G401 (cell line): ENCODE results near the gene GNA12. TPM values are rescaled to one million over a fixed set of nuclear protein-coding genes. Genes with fewer than 3 reads are reported as not detected.

ENCODE experiments used
- DNase-seq: peaks from one replicate; pipeline ENCODE4 v3.0.0-alpha.2; 2015; ENCODE audit warnings: low spot score
- in situ Hi-C: cut with HindIII; loops from 2 replicates; pipeline ENCODE4 v1.10.0; 2016; ENCODE audit warnings: low sequenced_read_pairs, mixed read lengths
- total RNA-seq: library from RNA; depleted of rRNA; stranded (reverse); fragments of >200 nt; shearing (Covaris generic); gene quantifications from 2 replicates; pipeline ENCODE4 v1.2.3, GENCODE V29; 2014; rRNA removed

Gene GNA12, protein sequence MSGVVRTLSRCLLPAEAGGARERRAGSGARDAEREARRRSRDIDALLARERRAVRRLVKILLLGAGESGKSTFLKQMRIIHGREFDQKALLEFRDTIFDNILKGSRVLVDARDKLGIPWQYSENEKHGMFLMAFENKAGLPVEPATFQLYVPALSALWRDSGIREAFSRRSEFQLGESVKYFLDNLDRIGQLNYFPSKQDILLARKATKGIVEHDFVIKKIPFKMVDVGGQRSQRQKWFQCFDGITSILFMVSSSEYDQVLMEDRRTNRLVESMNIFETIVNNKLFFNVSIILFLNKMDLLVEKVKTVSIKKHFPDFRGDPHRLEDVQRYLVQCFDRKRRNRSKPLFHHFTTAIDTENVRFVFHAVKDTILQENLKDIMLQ
- 17.7 and 18.2 TPM in 2 replicates for total RNA-seq

DNA sequence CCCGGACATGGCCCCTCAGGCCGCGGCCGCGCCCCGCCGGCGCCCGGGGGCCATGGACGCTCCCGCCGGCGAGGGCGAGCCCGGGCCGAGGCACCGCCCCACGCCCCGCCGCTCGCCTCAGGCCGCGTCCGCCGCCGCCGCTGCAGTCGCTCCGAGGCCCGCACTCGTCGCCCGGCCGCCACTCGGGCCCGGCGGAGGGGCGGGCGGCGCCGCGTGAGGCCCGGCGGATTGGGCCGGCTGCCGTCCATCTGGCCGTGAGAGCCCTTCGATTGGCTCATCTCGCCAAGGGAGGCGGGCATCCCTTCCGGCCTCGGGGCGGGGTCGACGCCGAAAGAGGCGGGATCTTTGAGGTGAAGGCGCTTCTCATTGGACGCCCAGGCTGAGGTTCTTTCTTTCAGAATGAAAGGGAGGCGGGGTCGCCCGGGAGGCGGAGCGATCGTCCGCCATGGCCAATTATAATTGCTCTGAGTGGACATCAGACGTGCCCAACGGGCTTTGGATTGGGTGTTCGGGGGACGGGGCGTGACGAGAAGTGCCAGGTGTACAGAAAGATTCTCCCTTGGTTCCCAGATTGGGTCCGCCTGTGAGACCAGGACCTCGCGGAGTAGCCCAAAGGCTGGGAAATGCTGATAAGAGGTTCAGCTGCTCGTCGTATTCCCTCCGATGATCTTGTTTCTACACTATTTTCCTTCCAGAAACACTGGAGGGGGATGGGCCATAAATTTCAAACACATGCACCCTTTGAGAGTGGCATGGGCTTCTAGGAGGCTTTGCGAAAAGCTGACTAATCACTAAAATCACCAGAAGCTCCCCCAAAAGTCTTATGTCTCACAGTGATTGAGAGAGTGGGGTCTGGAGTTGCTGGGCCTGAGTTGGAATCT lies at the start of gene GNA12:
GNA12 (minus strand) TSS at position 156 of the 881 bp plus-strand sequence; CDS start at position 9, 147 bp downstream.
- DNase-seq, result peak; percentile 99
- in situ Hi-C loops, result no loop called here

DNA sequence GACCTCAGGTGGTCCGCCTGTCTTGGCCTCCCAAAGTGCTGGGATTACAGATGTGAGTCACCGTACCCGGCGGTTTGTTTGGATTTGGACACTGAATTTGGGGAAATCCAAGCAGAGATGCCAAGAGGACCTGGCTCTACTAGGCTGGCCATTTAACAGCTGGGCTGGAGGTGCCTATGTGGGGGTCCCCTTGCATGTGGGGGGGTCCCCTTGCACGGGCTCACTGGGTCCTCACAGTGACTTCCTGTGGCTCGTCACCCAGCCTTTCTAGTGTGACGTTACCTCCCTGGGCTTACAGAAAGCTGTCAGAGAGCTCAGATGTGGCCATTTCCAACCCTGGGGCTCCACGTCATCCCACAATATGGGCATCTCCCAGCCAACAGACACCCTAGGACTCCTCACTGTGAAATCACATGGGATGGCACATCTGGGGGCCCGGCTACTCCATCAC lies 49.3 kb upstream of the GNA12 start:
- DNase-seq, result no peak
- in situ Hi-C loops, result no loop called here

DNA sequence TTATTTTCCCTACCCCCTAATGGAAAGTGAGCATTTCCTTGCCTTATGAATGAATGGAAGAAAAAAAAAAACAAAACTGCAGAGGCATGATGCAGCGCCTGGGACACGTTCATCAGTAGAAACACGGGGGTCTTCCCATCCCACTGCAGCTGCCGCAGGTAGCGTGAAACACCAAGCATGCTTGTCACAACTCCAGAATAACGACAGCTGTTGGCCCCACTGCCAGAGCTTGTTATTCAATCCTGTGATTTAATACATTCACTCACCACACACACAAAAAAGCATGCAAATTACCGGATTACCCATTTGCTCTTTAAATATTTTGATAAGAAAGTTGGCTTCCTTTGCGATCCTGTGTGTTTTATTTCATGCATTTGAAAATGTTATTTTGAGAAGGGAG lies 48.4 kb upstream of the GNA12 start:
- in situ Hi-C loops, result no loop called here
- no peak for DNase-seq

DNA sequence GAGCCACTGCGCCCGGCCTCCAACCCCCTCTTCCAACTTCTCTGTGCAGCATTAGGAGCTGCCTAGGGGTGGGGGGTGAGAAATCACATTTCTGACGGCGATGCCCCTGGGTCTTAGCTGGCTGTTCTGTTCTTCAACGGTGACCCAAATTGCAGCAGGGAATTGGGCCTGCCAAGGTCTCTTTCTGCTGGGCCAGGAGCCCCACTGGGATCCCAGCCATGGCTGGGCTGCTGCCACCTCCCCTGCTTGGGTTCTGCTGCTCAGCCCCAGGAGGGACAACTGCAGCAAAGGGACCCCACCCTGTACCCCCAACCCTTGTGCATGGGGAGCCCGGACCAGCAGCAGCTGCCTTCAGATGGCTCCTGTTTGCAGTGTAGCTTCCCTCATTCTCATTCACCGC lies 43.7 kb upstream of the GNA12 start:
- in situ Hi-C loops, result no loop called here
- DNase-seq, result no peak

DNA sequence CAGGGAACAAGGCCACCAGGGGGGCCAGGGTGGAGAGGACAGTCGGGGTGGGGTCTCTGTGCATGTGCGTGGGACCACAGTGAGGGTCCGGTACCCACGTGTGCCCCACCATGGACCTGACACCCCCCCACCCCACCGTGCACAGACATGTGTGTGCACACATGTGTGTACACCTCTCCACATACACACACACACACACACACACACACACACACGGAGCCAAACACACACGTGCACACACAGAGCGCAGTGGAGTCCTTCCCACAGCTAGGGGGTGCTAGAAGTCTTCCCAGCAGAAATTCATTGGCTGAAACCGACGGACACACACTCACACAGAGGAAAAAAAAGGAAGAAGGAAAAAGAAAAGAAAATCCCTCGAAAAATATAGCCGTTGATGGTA lies 42.8 kb upstream of the GNA12 start:
- in situ Hi-C loops, result no loop called here
- DNase-seq, result peak; percentile 31

DNA sequence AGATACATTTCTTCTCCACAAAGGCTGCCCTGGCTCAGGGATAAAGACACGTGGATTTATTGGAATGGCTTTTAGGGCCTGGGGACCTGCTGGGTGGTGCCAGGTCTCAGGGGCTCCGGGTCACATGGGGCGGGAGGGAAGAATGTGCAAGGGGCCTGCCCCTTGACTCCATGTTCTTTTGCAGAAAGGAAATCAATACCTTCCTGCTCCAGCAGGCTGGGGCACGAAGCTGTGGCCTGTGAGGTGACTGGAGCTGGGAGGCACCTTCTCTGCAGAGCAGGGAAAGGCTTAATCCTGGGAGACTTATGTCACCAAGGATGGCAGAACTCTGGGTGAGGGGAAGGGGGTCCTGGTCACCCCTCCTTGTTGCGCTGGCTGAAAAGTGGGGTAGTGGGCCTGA lies 42.3 kb upstream of the GNA12 start:
- in situ Hi-C loops, result no loop called here
- no peak for DNase-seq

DNA sequence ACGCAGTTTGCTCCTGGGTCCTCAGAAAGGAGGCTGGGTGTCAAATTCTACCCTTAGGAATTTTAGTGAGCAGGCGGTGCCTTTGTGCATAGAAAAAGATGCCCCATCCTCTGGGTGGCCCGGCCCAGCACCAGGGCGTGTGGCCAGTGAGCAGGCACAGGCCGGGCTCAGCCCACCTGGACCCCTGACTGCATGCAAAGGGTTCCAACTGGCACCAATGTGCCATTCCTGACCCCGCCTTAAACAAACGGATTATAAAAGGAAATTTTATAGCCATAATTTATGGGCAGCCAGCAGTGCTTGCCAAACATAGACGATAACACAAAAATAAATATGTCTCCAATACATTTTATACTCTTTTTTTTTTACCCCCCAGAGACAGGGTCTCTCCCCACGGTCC lies 40.1 kb upstream of the GNA12 start:
- no peak for DNase-seq
- in situ Hi-C loops, result no loop called here

DNA sequence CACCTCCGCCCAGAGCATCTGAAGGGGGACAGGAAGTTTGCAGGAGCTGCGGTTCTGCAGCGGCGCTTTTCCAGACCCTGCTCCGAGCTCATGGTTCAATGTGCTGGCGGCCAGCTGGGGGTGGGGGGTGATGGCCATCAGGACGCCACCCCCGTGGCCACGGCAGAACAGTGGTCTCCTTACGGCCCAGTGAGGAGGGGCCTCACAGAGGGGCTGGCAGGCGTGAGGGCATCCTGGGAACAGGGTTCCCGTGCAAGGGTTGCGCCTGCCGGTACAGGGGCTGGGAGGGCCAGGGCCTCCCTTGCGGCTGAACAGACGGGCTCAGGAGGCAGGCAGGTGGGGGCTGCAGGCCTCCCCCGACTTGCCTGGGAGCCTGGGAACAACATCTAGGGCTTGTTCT lies 39.0 kb upstream of the GNA12 start:
- DNase-seq, result no peak
- in situ Hi-C loops, result no loop called here

DNA sequence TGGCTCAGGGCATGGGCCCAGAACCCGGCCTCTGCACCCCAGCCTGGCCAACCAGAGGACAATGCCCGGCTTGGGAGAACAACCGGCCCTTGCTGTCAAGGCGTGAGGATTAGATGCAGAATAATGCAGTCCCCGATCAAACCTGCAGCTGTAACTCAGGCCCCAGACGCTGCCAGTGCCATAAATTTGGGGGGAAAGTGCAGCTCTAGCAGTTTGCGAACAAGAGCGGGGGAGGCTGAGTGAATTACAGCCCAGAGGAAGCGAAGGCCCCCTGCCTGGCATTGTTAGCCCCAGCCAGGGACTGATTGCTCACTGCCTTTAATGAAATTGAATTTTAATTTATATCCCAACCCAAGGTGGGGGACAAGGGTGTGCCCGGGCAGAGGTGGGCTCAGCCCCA lies 38.0 kb upstream of the GNA12 start:
- in situ Hi-C loops, result no loop called here

DNA sequence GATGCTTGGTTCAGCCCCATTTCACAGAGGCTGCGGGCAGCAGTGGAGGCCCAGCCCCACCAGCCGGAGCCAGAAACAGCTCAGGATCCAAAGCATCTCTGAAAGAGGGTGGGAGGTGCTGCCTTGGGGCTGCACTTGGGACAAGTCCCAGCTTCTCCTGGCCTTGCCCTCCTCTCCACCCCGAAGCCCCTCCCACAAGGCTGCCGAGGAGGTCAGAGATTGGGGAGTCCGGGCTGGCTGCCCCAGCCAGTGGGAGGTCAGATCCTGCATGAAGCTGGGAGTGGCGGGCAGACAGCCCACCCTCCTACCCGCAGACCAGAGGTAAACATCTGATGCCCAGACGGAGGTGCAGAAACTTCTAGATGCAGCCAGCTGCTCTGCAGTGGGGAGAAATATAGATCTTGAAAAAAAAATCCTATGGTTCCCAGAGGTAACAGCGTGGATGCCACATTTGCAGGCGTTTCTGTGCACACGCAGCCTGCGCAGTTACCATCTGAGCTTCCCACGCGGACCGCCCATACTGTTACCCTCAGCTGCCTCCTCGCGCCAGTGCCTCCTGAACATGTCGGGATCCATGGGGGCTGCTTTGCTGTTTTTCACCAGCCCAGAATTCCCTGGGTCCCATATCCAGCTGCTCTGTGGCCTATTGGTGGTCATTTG lies 36.9 kb upstream of the GNA12 start:
- no peak for DNase-seq
- in situ Hi-C loops, result no loop called here

More for the DNA sequence above, 38.0 kb upstream of the GNA12 start:
- no peak for DNase-seq

DNA sequence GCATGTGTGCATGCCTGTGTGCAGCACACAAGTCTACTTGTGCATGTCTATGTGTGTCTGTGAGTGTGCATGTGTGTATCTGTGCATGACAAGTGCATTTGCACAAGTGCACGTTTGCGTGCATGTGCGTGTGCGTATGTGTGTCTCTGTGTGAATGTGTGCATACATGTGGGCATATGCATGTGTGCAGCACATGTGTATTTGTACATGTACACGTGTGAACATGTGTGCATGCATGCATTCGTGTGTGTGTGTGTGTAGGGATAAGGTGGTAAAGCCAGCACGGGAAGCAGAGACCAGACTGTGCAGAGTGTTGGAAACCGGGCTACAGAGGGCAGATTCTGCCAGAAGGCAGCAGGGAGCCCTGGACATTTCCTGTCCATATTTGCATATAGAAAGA lies 35.9 kb upstream of the GNA12 start:
- in situ Hi-C loops, result no loop called here
- DNase-seq, result no peak

DNA sequence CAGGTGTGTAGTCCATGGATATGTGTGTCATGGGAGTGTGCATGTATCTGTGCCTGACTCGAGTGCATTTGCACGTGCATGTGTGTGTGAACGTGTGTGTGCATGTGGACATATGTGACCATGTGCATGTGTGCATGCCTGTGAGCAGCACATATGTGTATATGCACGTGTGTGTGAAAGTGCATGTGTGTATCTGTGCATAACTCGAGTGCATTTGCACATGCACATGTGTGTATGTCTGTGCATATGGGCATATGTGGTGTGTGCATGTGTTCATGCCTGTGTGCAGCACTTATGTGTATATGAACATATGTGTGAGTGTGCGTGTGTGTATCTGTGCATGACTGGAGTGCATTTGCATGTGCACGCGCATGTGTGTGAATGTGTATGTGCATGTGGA lies 35.2 kb upstream of the GNA12 start:
- DNase-seq, result no peak
- in situ Hi-C loops, result no loop called here

DNA sequence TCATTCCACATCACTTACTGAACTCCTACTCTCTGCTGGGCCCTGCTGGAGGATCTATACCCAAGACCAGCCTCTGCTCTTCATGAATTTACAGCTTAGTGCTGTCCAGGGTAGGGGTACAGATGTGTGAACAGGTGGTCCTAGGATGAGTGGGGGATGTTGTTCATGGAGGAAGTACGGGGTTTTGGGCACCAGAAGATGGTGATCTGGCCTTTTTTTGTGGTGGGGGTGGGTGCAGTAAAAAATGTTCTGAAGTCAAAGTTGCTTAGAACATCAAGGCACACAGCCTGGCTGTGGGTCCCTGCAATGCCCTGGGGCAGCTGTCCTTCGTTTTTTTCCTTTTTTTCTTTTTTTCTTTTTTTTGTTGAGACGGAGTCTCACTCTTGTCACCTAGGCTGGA lies 34.2 kb upstream of the GNA12 start:
- in situ Hi-C loops, result no loop called here
- DNase-seq, result no peak

DNA sequence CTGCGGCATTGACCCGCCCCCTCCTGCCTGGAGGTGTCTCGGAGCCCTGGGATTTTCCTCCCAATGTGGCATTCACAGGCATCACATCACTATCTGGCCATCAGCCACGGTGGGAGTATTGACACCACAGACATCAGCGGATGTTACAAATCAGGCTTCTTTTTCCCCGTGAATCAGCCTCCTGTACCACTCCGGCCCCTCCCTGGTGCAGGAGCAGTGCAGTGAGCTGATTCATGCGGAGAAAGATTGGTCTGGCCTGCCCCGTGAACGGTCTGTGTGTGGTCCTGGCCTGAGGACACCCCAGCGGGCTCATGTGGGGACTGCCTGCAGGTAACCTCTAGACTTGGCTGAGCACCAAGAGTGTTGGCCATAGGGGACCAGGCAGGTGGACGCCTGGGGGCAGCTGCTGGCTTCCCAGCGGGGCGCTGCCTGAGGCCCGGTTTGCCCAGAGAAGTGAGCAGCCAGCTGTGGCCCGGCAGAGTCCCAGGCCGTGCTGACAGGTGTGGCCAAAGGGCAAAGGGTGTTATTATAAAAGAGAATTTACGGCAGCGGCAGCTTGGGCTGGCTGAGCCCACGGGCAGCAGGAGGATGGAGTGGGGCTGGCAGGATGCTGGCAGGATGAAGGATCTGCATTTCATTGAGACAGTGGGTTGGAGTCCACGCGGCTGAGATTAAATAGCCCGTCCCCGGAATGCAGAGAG lies 32.1 kb upstream of the GNA12 start:
- in situ Hi-C loops, result no loop called here
- no peak for DNase-seq

DNA sequence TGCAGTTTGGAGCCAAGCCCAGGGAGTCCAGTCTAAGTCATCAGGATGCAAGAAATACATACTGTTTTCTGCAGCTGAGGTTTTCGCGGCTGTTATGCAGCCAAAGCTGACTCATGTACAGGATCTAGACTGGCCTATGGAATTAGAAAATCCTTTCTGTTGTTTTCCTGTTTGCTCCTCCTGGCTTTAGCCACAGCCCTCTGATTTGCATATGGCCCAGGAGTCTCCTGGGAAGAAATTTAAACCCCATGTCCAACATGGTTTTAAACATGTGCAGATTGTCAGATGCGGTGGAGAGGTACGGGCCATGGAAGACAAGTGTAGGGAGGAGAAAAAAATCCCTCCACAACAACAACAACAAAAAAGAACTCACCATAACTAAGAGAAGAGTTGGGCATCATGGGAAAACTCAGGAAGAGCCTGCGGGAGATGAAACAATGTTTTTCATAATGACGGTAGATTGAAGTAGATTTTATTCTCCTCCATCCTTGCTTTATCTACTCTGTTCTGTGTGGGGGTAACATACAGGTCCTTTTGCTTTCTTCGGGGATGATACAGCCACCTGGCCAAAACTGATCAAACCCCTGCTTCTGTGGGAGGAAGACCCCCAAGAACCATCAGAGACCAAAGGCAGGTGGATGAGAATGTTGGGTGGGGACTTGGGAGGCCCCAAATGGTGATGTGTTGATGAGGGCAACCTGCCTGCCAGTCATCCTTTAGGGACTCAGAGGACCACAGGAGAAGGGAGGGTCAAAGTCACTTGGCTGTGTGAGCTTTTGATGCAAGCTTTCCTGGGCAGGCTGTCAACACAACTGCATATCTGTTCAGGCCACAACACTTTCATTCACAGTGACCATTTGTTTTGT lies 29.8 kb upstream of the GNA12 start:
- peak; percentile 47 for DNase-seq
- in situ Hi-C loops, result no loop called here

DNA sequence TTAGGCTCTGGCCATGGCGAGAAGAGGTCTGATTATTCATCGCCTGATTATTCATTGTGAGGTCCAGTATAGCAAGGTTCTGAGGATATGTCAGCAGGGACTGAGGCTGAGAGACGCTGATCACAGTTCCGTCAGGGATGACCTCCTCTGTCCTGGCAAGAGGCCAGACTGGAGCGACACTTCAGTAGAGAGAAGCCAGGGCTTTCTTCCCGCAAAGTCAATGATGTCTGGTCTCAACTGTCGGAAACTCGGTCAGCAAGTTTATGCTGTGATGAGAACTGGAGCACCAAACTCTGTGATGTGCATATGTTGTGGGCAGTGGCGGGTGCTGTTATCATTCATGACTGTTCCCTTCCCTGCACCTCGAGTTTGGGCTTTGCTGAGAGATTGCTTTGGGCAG lies 29.0 kb upstream of the GNA12 start:
- in situ Hi-C loops, result no loop called here

DNA sequence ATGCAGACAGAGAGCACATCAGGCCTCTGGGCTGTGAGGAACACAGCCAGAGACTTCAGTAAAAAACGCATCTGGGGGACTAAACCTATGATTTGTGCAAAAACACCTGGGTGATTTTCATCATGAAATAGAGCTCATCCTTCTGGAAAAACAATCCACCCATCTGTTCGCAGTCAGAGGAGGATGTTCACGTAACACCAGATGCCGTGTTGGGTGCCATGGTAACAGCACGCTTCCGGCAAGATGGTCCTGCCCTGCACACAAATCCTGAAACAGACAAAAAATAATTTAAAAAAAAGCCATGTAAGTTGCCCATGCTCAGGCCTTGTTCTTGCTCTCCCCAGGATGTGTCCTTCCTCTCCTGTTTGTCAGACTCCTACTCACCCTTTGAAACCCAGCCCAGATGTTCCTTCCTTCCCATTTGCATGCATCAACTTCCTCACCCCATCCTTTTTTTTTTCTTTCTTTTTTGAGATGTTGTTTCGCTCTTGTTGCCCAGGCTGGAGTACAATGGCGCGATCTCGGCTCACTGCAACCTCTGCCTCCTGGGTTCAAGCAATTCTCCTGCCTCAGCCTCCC lies 28.3 kb upstream of the GNA12 start:
- no peak for DNase-seq
- in situ Hi-C loops, result no loop called here

More for the DNA sequence above, 29.0 kb upstream of the GNA12 start:
- no peak for DNase-seq

DNA sequence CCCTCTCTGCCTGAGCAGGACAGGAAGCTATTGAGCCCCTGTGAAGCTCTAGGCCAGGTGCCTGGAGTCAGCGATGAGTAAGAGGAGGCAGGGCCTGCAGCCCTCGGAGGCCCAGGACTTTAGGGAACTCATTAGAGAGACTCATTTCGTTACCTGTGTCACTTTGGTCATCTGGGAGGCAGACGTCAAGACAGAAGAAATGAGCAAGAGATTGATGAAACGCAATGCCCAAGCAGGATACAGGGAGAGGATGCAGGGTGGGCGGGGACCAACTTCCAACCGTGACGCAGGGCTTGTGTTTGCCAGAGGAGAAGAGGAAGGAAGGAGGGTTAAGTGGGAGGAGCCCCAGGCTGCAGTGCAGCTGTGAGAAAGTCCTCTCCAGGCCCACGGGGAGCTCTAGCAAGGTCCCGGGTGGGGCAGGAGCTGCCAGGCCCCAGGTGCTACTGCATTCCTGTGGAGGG lies 26.4 kb upstream of the GNA12 start:
- DNase-seq, result no peak
- in situ Hi-C loops, result no loop called here
